CD14-positive monocyte (primary cell): ENCODE measurements around the gene DOCK1. TPM values are rescaled to one million over a fixed set of nuclear protein-coding genes. Genes with fewer than 3 reads are reported as not detected.

Source experiments
- DNase-seq, 3 donors: peaks; one replicate each; pipeline ENCODE4 v3.0.0-alpha.2; 2011 to 2022
- H2AFZ ChIP-seq: 2 replicates; pipeline ENCODE4 v1.6.0; 2012; ENCODE audit warnings: mild to moderate bottlenecking, low read depth, low read length, inconsistent platforms; ENCODE audit not compliant: insufficient read depth, poor library complexity, severe bottlenecking
- H3K27ac ChIP-seq, 2 donors: 1 replicate in 1 of 2; 2 replicates in 1 of 2; pipeline ENCODE4 v1.5.1; 2012 to 2013; ENCODE audit warnings: low read length in 2 of 2, control low read depth in 1 of 2, inconsistent platforms in 1 of 2, low read depth in 1 of 2, mild to moderate bottlenecking in 1 of 2
- H3K27me3 ChIP-seq, 2 donors: one replicate each; pipeline versions ENCODE4 v1.6.0 to v1.6.1; 2011 to 2013; ENCODE audit warnings: low read length in 2 of 2; ENCODE audit not compliant: control insufficient read depth in 2 of 2, insufficient read depth in 2 of 2
- H3K36me3 ChIP-seq, 2 donors: replicated peaks in 1 of 2; 1 replicate in 1 of 2; 2 replicates in 1 of 2; pipeline versions ENCODE4 v1.5.1 to v1.6.1; 2012 to 2013; ENCODE audit warnings: low read length in 2 of 2, control low read depth in 1 of 2, inconsistent platforms in 1 of 2, mild to moderate bottlenecking in 1 of 2; ENCODE audit not compliant: insufficient read depth in 2 of 2, control insufficient read depth in 1 of 2
- H3K4me1 ChIP-seq, 2 donors: 1 replicate in 1 of 2; 2 replicates in 1 of 2; pipeline versions ENCODE4 v1.5.1 to v1.6.1; 2012 to 2013; ENCODE audit warnings: low read length in 2 of 2, control low read depth in 1 of 2, inconsistent platforms in 1 of 2, mild to moderate bottlenecking in 1 of 2, moderate library complexity in 1 of 2; ENCODE audit not compliant: insufficient read depth in 2 of 2, control insufficient read depth in 1 of 2
- H3K4me2 ChIP-seq: replicated peaks from 2 replicates; pipeline ENCODE3; 2012; ENCODE audit warnings: low read length, moderate library complexity, mild to moderate bottlenecking; ENCODE audit not compliant: poor library complexity, severe bottlenecking; ENCODE audit errors: extremely low read depth
- H3K4me3 ChIP-seq, 3 experiments: fragments of 200-600 bp in 1 of 3; sonication (generic) in 1 of 3; replicated peaks in 1 of 3; 1 replicate in 2 of 3; 2 replicates in 1 of 3; pipeline ENCODE4 v1.5.1; 2011 to 2013; ENCODE audit warnings: low read length in 3 of 3, mild to moderate bottlenecking in 3 of 3, control low read depth in 2 of 3, low read depth in 2 of 3, inconsistent platforms in 1 of 3, moderate library complexity in 1 of 3
- H3K79me2 ChIP-seq: 2 replicates; pipeline ENCODE4 v1.6.0; 2012; ENCODE audit warnings: mild to moderate bottlenecking, control low read depth, inconsistent platforms, low read length, moderate library complexity; ENCODE audit not compliant: insufficient read depth
- H3K9ac ChIP-seq: 2 replicates; pipeline ENCODE4 v1.6.0; 2017; ENCODE audit warnings: low read length, mild to moderate bottlenecking; ENCODE audit not compliant: insufficient read depth, poor library complexity, severe bottlenecking
- H3K9me3 ChIP-seq, 2 donors: replicated peaks in 1 of 2; 1 replicate in 1 of 2; 2 replicates in 1 of 2; pipeline versions ENCODE4 v1.5.1 to v1.6.1; 2012 to 2013; ENCODE audit warnings: low read length in 2 of 2, control low read depth in 1 of 2; ENCODE audit not compliant: control insufficient read depth in 1 of 2, insufficient read depth in 1 of 2
- H4K20me1 ChIP-seq: 2 replicates; pipeline ENCODE4 v1.6.0; 2012; ENCODE audit warnings: mild to moderate bottlenecking, low read length, control low read depth, moderate library complexity; ENCODE audit not compliant: insufficient read depth
- H3K27ac Mint-ChIP-seq, 7 donors: one replicate each; pipeline ENCODE4 v1.8.0; 2020; ENCODE audit warnings: mild to moderate bottlenecking in 7 of 7, mixed read lengths in 7 of 7, moderate library complexity in 6 of 7, inconsistent platforms in 2 of 7
- H3K27me3 Mint-ChIP-seq, 3 donors: one replicate each; pipeline ENCODE4 v1.8.0; 2021 to 2022; ENCODE audit warnings: low read depth in 3 of 3, mild to moderate bottlenecking in 3 of 3, mixed read lengths in 3 of 3, moderate library complexity in 3 of 3, inconsistent platforms in 1 of 3
- H3K36me3 Mint-ChIP-seq, 2 donors: one replicate each; pipeline ENCODE4 v1.8.0; 2020; ENCODE audit warnings: mixed read lengths in 2 of 2, inconsistent platforms in 1 of 2, mild to moderate bottlenecking in 1 of 2
- H3K4me1 Mint-ChIP-seq: one replicate; pipeline ENCODE4 v1.8.0; 2020; ENCODE audit warnings: mild to moderate bottlenecking, mixed read lengths
- H3K4me3 Mint-ChIP-seq, 2 donors: one replicate each; pipeline ENCODE4 v1.8.0; 2020; ENCODE audit warnings: mild to moderate bottlenecking in 2 of 2, mixed read lengths in 2 of 2, moderate library complexity in 1 of 2
- H3K9me3 Mint-ChIP-seq, 7 donors: one replicate each; pipeline ENCODE4 v1.8.0; 2020 to 2022; ENCODE audit warnings: mixed read lengths in 7 of 7, mild to moderate bottlenecking in 6 of 7, moderate library complexity in 6 of 7, inconsistent platforms in 2 of 7
- CTCF ChIP-seq: fragments of 200-600 bp; IDR thresholded peaks from one replicate; pipeline ENCODE4 v1.8.0; 2022; ENCODE audit warnings: antibody characterized with exemption, mild to moderate bottlenecking
- WGBS: methylation state at CpG from one replicate; pipeline ENCODE4 v1.1.5; 2013; ENCODE audit warnings: missing lambda C conversion rate; ENCODE audit not compliant: insufficient coverage; 5-methylcytosine and 5-hydroxymethylcytosine counted together
- intact Hi-C, 2 donors: fragments of 100-400 bp; cut with micrococcal nuclease; formaldehyde crosslinking; loops; one replicate each; pipeline versions ENCODE4 v1.15.0 to v1.15.1; 2023
- polyA plus RNA-seq, 3 donors: library from polyadenylated mRNA; depleted of rRNA in 1 of 3; unstranded in 2 of 3; stranded (reverse) in 1 of 3; fragments of 300-500 nt in 2 of 3; fragments of >200 nt in 1 of 3; fragmentation: Illumina TruSeq in 2 of 3; gene quantifications; 1 replicate in 2 of 3; 2 replicates in 1 of 3; pipeline ENCODE4 v1.2.3, GENCODE V29; 2012 to 2021

The DOCK1 gene
- polyA plus RNA-seq, 3 donors, result 0.31 to 0.35 TPM; not detected in 1

DNA sequence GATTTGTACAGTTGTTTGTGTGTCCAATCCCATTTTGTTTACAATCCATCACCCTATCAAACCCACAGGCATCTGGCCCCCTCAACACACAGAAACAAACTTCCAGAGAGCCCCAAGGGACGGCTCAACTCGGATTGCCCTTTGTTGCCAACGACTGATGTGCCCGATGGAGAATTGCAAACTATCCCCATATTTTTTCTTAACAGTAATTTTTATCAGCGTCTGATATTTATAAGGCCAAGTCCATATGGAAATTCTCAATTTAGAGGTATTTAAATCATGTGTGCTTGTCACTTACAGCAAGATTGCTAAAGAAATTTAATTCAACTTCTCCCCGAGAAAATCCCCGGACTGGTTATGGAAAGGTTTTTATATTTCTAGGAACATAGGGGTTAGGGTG is 530.0 kb downstream of the DOCK1 start:
- Mint-ChIP-seq H3K9me3 (peaks cover 0 to 17% (median 12%) of the 10 kb centered on the region in 7 donors), H3K27me3 (no peaks in the 10 kb centered on the region), H3K36me3 (no peaks in the 10 kb centered on the region), H3K4me1 (peaks cover 5% of the 10 kb centered on the region), H3K4me3 (no peak overlapping the region), H3K27ac (no peak overlapping the region)
- 100% methylated on average over 3 of the region's 7 CpGs for WGBS
- H3K9me3 ChIP-seq, result peaks cover 4 to 13% of the 10 kb centered on the region in 2 donors
- intact Hi-C loops, result no loop called here
- no peak overlapping the region for H3K4me3 ChIP-seq
- H3K79me2 ChIP-seq, result no peaks in the 10 kb centered on the region
- DNase-seq, result no peak
- H3K9ac ChIP-seq, result no peak overlapping the region
- no peaks in the 10 kb centered on the region for H3K4me1 ChIP-seq
- H3K36me3 ChIP-seq, result no peaks in the 10 kb centered on the region
- H3K27me3 ChIP-seq, result no peaks in the 10 kb centered on the region
- H3K4me2 ChIP-seq, result no peak overlapping the region
- no peak overlapping the region for H2AFZ ChIP-seq
- no peak for TF ChIP-seq CTCF
- H4K20me1 ChIP-seq, result no peaks in the 10 kb centered on the region
- no peak overlapping the region for H3K27ac ChIP-seq

DNA sequence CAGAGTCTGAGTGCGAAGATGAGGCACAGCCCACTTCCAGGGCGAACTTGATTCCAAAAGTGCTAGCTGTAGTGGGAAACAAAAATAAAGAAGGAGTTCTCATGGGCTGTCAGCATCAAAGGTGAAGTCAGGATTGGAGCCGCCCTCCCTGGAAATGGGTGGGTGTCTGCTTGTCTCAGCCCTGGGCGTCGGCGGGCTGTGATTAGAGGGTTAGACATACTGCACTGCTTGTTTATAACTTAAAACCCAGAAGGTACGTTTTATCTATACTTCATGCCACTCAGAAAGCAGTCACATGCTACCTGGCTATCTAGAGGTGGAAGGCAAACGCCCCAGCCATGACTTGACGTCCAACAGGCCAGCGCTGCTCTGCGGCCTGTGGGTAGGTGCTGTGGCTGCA is 535.1 kb downstream of the DOCK1 start:
- Histone ChIP-seq H3K9ac (no peak overlapping the region), H3K27ac (no peak overlapping the region), H4K20me1 (no peaks in the 10 kb centered on the region), H3K9me3 (no peaks in the 10 kb centered on the region), H3K27me3 (no peaks in the 10 kb centered on the region), H3K4me1 (no peaks in the 10 kb centered on the region), H3K4me3 (no peak overlapping the region), H3K36me3 (no peaks in the 10 kb centered on the region), H3K4me2 (no peak overlapping the region), H2AFZ (no peak overlapping the region), H3K79me2 (no peaks in the 10 kb centered on the region)
- no peak overlapping the region for H3K4me3 Mint-ChIP-seq
- H3K9me3 Mint-ChIP-seq, result peaks cover 0 to 9% (median 0%) of the 10 kb centered on the region in 7 donors
- H3K4me1 Mint-ChIP-seq, result no peaks in the 10 kb centered on the region
- DNase-seq, result no peak
- peaks cover 0 to 4% (median 0%) of the 10 kb centered on the region in 3 donors for H3K27me3 Mint-ChIP-seq
- H3K27ac Mint-ChIP-seq, result no peak overlapping the region
- WGBS, result 97% methylated on average over 5 of the region's 11 CpGs
- intact Hi-C loops, result no loop called here
- no peak for TF ChIP-seq CTCF
- no peaks in the 10 kb centered on the region for H3K36me3 Mint-ChIP-seq
